Measurements from ENCODE around the gene ACAA1. TPM values are rescaled to one million over a fixed set of nuclear protein-coding genes. Genes with fewer than 3 reads are reported as not detected.
"Not testable (repeated sequence)": the region's sequence is repeated elsewhere in the genome, so short reads cannot be mapped to it uniquely, and the experiment has no call there.

ACAA1 gene
- polyA plus RNA-seq, 4 donors, result 114 to 143 (median 128) TPM

GRCh38 chr3:38084334-38085310 lies 52.3 kb downstream of the ACAA1 start:
- DNase-seq (ENCODE audit: low read depth in 4 of 4, low spot score in 3 of 4), result peak in 1 of 4 donors; percentile 12

GRCh38 chr3:38083871-38084333 lies 53.0 kb downstream of the ACAA1 start:
- no peak for DNase-seq (ENCODE audit: low read depth in 4 of 4, low spot score in 3 of 4)

- not testable (repeated sequence) for DNase-seq (ENCODE audit: low read depth in 4 of 4, low spot score in 3 of 4)
These were observed 53.7 kb downstream of the ACAA1 start for GRCh38 chr3:38083254-38083653.

GRCh38 chr3:38082296-38082695 lies 54.6 kb downstream of the ACAA1 start:
- not testable (repeated sequence) for DNase-seq (ENCODE audit: low read depth in 4 of 4, low spot score in 3 of 4)

- DNase-seq (ENCODE audit: low read depth in 4 of 4, low spot score in 3 of 4), result not testable (repeated sequence)
These were observed 59.9 kb downstream of the ACAA1 start for GRCh38 chr3:38077073-38077472.

Other genes with a start within 250 kb of the ACAA1 start
- 10 to 100 TPM; 10.8 to 13.3 (median 11.3) TPM for gene VILL, start 146.3 kb downstream of the ACAA1 start, polyA plus RNA-seq (ENCODE audit: insufficient read length in 4 of 4)
- 10 to 100 TPM; 20.0 to 22.7 (median 21.6) TPM for gene PLCD1, start 107.5 kb downstream of the ACAA1 start, polyA plus RNA-seq (ENCODE audit: insufficient read length in 4 of 4)
- gene DLEC1, start 97.9 kb downstream of the ACAA1 start, polyA plus RNA-seq (ENCODE audit: insufficient read length in 4 of 4), result 1 to 10 TPM in 2 of 4 donors, under 1 TPM in 2; 0.54 to 1.4 (median 0.85) TPM
- gene MYD88, start 1.5 kb upstream of the ACAA1 start, polyA plus RNA-seq (ENCODE audit: insufficient read length in 4 of 4), result 10 to 100 TPM; 26.6 to 28.8 (median 27.6) TPM
- gene OXSR1, start 28.4 kb upstream of the ACAA1 start, polyA plus RNA-seq (ENCODE audit: insufficient read length in 4 of 4), result 10 to 100 TPM; 48.1 to 51.2 (median 49.7) TPM
- 1 to 10 TPM; 1.6 to 4.1 (median 2.5) TPM for gene SLC22A13, start 128.7 kb upstream of the ACAA1 start, polyA plus RNA-seq (ENCODE audit: insufficient read length in 4 of 4)
- under 1 TPM; 0.32 to 0.57 (median 0.42) TPM for gene SLC22A14, start 145.2 kb upstream of the ACAA1 start, polyA plus RNA-seq (ENCODE audit: insufficient read length in 4 of 4)
- gene XYLB, start 209.7 kb upstream of the ACAA1 start, polyA plus RNA-seq (ENCODE audit: insufficient read length in 4 of 4), result 10 to 100 TPM in 2 of 4 donors, 1 to 10 TPM in 2; 9.3 to 11.0 (median 10.0) TPM